Dermis blood vessel endothelial cell (primary cell): ENCODE data around the gene ABCA13. TPM values are rescaled to one million over a fixed set of nuclear protein-coding genes. Genes with fewer than 3 reads are reported as not detected.

Source experiments
- DNase-seq: peaks from one replicate; pipeline ENCODE4 v3.0.0; 2010
- total RNA-seq: library from RNA; depleted of rRNA; stranded (reverse); fragments of >200 nt; gene quantifications from 2 replicates; pipeline ENCODE4 v1.2.3, GENCODE V29; 2014

Gene ABCA13
- total RNA-seq, 1 donor from 2014 or later = under 0.01 TPM

- no peak for DNase-seq
Observed at GRCh38 chr7:48528646-48529045, 357.4 kb downstream of the ABCA13 start.

DNA sequence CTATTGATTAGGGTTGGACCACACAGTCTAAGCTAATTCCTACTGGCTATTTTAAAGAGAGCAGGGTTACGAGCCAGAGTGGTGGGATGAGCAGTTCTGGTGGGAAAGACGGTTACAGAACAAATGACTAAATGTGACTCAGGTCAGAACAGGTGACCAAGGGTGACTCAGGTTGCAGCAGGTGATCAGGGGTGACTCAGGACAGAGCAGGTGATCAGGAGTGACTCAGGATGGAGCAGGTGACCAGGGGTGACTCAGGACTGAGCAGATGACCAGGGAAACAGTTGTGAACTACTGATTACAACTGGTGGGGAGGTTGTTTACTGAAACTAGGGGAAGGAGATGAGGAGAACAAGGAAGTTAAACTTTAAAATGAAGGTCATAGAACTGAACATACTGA is 366.3 kb downstream of the ABCA13 start:
- no peak for DNase-seq

GRCh38 chr7:48540746-48541145 is 369.5 kb downstream of the ABCA13 start:
- DNase-seq = no peak

DNA sequence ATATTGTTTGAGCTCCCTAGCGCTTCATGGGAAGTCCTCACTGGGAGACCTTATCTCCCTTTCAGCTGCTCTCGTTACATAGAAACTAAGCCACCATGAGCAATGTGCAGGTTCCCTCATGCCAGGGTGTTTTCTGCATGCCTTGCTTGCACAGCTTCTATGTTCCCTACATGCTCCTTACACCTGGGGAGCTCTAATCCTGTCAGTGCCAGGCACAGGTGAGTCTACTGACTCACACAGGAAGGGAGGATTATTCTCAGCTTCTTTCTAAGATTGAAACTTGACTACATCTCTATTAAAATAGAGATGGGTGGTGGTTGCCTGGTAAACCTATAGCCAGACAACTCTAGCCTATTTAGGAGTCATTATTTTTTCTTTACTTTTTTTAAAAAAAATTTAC is 377.4 kb downstream of the ABCA13 start:
- DNase-seq = no peak

- DNase-seq = no peak
Observed at GRCh38 chr7:48551652-48552051, 380.4 kb downstream of the ABCA13 start.

DNA sequence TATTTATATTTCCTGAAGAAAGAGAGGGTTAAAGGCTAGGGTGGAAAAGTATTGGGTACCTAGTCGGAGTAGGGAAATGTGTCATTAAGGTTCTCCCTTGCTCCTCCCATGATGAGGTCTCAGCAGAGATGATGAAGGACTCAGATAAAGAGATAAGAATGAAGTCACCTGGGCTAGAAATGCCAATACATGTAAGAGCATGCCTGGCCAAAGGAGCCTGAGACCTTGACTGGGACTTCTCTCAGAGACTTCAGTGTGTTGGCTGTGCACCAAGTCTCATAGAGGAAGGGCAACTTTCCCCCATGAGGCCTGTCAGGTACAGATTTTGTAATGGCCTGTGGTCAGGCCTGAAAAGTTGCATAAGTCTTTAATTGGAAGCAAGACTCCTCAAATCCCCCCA is 392.1 kb downstream of the ABCA13 start:
- no peak for DNase-seq

- no peak for DNase-seq
Observed at GRCh38 chr7:48575516-48575915, 404.3 kb downstream of the ABCA13 start.

- DNase-seq = no peak
Observed at GRCh38 chr7:48587475-48587874, 416.2 kb downstream of the ABCA13 start.

DNA sequence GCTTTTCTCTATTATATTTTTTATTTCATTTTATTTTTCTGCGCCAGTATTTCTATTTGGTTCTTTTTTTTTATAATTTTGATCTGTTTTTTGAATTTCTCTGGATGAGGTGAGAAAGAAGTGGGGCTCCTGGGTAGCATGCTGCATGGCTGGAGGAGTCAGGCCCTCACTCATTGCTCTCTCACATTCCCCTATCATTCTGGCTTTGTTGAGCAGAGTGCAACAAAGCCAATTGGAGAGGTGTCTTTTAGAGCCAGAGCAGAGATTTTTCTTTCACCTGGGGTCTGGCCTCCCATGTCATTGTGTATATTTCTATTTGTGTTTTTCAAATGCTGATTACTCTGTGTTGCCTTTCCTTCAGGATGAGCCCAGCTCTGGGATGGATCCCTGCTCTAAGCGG is 423.1 kb downstream of the ABCA13 start:
- no peak for DNase-seq

DNA sequence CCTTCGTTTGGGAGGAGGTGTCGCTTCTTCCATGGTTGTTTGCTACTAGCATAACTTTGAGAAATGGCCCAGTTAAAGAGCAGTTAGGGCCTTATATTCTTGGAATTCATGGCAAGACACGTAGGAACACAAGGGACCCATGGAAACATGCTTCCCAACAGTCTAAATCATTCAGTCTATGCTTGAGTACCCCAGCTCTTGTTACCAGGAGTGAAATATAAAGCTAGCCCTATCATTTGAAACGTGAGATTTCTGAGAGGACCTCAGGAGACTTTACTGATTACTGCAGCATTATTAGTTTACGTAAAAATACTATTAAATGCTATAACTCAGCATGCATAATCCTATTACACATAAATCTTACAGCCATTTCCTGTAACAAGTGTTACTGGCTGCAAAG is 424.5 kb downstream of the ABCA13 start:
- no peak for DNase-seq

DNA sequence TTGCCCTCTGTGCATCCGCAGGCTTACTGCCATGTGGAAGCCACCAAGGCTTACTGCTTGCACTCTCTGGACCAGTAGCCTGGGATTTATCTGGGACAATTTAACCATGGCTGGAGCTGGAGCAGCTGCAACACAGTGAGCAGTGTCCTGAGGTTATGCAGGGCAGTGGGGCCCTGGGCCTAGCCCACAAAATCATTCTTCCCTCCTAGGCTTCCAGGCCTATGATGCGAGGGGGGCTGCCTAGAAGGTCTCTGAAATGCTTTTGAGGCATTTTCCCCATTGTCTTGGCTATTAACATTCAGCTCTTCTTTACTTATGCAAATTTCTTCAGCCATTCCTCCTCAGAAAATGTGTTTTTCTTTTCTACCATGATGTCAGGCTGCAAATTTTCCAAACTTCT is 439.4 kb downstream of the ABCA13 start:
- DNase-seq = no peak

- no peak for DNase-seq
Observed at GRCh38 chr7:48611993-48612392, 440.7 kb downstream of the ABCA13 start.

DNA sequence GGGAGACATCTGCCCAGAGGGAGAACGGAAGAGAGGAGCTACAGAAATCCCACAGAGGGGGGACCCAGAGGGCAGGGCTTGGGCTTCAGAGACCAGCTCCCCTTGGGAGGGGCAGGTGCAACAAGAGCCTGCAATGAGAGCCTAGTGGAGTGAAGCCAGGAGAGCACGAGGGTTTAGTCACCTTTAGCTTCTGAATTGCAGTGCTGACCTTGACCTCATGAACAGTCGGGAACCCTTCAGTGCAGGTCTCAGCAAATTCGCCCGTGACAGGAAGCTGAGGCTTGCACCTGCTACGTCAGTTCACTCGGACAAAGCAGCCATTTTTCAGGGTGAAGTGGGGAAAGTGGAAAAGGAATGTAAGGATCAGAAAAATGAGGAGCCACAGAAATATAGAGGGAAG is 446.2 kb downstream of the ABCA13 start:
- DNase-seq = no peak

DNA sequence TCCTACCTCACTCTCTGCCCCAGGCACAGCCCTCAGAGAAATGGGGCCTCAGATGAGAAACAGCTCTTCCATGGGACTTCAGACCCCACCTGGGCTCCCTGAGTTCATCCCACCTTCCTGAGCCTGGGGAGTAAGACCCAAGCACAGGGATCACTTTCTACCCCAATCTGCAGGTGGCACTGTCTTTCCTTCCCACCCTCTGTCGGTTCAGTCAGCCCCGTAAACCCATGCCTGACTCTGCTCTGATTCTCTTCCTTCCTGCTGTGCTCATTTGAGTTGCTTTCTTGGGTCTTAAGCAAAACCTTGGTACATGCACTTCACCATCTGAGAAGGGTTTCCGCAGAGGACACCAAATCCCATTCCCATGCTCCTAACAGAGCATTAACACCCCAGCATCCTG is 446.7 kb downstream of the ABCA13 start:
- no peak for DNase-seq

- no peak for DNase-seq
Observed at GRCh38 chr7:48621076-48621475, 449.8 kb downstream of the ABCA13 start.

GRCh38 chr7:48627164-48627563 is 455.9 kb downstream of the ABCA13 start:
- DNase-seq = no peak

- DNase-seq = no peak
Observed at GRCh38 chr7:48628793-48629349, 457.6 kb downstream of the ABCA13 start.

DNA sequence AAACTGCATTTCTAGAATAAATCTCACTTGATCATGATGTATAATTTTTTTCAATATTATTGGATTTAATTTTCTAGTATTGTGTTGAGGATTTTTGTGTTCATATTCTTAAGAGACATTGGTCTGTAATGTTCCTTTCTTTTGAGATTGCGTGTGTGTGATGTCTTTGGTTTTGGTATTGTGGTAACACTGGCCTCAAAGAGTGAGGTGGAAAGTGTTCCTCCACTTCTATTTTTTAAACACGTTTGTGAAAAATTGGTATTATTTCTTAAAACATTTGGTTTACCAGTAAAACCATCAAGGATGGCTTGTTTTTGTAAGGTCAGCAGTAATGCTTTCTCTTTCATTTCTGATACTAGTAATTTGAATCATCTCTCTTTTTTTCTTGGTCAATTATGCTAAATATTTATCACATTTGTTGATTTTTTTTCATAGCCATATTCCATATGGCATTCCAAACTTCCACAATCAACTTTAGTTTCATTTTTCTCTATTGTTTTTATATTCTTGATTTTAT is 462.9 kb downstream of the ABCA13 start:
- no peak for DNase-seq

- DNase-seq = no peak
Observed at GRCh38 chr7:48635796-48636195, 464.5 kb downstream of the ABCA13 start.

DNA sequence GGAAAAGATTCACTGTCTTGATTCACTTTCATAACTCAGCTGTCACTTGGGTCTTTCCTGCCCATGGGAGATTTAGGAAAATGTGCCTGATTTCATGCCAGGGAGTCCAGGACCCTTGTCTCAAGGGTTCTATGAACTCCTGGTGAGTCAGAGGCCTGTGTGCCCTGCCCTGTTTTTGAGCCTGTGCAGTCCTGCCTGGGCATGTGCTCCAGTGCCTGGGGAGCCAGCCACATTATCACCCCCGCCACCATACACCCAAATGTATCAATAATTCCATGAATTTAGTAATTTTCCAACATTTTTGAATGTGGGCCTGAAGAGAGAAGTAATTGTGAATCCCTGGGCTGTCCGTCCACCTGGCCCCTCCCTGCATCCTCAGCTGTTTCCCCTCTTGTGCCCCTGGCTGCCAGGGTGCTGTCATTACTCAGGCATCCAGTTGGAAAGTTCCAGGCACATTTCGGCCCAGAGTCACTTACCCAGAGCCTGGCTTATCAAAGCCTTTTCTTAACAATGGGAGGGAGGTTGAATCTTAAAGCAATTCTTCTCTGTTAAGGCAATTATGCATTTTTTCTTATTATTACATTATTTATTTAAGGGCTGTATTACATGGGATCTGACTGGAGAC is 465.2 kb downstream of the ABCA13 start:
- no peak for DNase-seq

DNA sequence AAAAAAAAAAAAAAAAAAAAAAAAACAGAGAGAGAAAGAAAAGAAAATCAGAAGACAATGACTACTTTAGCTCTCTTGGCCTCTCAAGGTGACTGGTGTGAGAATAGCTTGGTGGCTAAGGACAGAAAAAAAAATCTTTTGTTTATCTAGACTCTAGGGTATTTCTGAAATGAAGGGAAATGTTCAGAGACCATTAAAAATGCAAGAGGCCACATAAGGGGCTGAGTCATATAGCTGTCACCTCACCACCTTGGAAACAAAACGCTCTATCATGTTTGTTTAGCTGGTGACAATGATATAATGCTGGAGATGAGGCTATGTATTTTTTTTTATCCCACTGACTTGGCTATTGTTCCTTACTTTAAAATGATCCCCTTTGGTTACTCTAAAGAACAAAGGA is 466.1 kb downstream of the ABCA13 start:
- no peak for DNase-seq

- DNase-seq = no peak
Observed at GRCh38 chr7:48638041-48638440, 466.8 kb downstream of the ABCA13 start.

GRCh38 chr7:48643431-48644013 is 472.3 kb downstream of the ABCA13 start:
- DNase-seq = no peak

DNA sequence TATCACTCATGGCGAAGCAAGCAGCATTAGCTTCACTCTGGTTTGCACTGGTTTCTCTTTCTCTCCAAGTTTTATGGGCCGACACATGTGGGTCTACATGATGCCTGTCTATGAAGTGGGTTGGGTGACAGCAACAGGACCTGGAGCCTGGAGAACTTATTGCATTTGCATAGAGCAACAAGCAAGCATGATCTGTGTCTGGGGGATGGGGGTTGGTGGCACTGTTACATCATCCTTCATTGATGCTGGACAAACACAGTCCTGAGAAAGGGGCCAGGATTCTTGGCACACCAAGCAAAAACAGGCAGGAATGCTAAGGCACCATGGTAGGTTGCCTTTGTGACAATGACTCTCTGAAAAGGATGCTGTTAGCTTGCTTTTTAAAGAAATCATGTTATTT is 486.9 kb downstream of the ABCA13 start:
- DNase-seq = no peak
